H1 (cell line): Measurements from ENCODE around the gene MAPK1.

Experiments used
- MAFK ChIP-seq: IDR thresholded peaks from 2 replicates; pipeline ENCODE4 v1.6.1; 2012; ENCODE audit warnings: low read depth, mild to moderate bottlenecking, improper control_type of control experiment, low read length
- YY1 ChIP-seq: IDR thresholded peaks from 2 replicates; pipeline ENCODE4 v1.6.1; 2011; ENCODE audit warnings: low read depth, mild to moderate bottlenecking, low read length
- TF ChIP-seq, protein P1 (sequence below), 3 experiments: IDR thresholded peaks; 1 replicate in 2 of 3; 2 replicates in 1 of 3; pipeline versions ENCODE4 v1.5.1 to v1.6.1; 2011; ENCODE audit warnings: low read length in 3 of 3, mild to moderate bottlenecking in 3 of 3, inconsistent platforms in 2 of 3, low read depth in 1 of 3, moderate library complexity in 1 of 3; ENCODE audit not compliant: insufficient read depth in 1 of 3; ENCODE audit errors: control extremely low read depth in 1 of 3

DNA sequence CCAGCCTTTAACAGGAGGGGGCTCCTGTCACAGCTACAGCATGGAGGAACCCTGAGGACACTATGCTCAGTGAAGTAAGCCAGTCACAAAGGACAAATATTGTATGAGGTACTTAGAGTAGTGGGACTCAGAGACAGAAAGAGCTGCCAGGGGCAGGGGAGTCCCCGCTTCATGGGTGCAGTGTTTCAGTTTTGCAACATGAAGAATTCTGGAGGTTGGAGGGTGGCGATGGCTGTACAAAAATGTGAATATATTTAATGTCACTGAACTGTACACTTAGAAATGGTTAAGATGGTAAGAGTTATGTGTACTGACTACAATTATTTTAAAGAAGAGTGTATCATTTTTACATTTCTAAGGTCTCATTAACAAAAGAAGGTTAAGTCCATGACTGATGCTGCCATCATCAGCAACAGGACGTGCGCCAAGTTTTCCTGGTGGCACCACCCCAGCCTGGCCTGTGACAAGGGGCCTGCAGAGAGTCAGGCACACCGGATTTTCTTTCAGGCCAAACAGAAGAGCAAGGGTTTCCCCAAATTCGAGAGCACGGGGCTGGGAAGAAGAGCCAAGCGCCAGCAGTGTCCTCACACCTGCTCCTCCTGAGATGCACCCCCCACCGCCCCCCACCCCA is 153.9 kb downstream of the MAPK1 start:
- TF ChIP-seq, protein P1, sequence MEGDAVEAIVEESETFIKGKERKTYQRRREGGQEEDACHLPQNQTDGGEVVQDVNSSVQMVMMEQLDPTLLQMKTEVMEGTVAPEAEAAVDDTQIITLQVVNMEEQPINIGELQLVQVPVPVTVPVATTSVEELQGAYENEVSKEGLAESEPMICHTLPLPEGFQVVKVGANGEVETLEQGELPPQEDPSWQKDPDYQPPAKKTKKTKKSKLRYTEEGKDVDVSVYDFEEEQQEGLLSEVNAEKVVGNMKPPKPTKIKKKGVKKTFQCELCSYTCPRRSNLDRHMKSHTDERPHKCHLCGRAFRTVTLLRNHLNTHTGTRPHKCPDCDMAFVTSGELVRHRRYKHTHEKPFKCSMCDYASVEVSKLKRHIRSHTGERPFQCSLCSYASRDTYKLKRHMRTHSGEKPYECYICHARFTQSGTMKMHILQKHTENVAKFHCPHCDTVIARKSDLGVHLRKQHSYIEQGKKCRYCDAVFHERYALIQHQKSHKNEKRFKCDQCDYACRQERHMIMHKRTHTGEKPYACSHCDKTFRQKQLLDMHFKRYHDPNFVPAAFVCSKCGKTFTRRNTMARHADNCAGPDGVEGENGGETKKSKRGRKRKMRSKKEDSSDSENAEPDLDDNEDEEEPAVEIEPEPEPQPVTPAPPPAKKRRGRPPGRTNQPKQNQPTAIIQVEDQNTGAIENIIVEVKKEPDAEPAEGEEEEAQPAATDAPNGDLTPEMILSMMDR (IDR thresholded peaks at IDR 0.05; ENCODE audit: control extremely low read depth in 1 of 3, insufficient read depth in 1 of 3, low read depth in 1 of 3, low read length in 3 of 3): no peak
- TF ChIP-seq MAFK (no peak), YY1 (no peak)
